Ectodermal cell (in vitro differentiated cells): ENCODE data around the gene FDX1. TPM values are rescaled to one million over a fixed set of nuclear protein-coding genes. Genes with fewer than 3 reads are reported as not detected.
"Not testable (repeated sequence)": the region's sequence is repeated elsewhere in the genome, so short reads cannot be mapped to it uniquely, and the experiment has no call there.

Experiments
- H3K27ac ChIP-seq: 2 replicates; pipeline ENCODE4 v1.7.0; 2013; ENCODE audit warnings: mild to moderate bottlenecking, low read depth, low read length; ENCODE audit not compliant: insufficient read depth, poor library complexity, severe bottlenecking
- H3K27me3 ChIP-seq: 2 replicates; pipeline ENCODE4 v1.7.0; 2013; ENCODE audit warnings: mild to moderate bottlenecking, low read length; ENCODE audit not compliant: insufficient read depth, control insufficient read depth, poor library complexity, severe bottlenecking
- H3K36me3 ChIP-seq: one replicate; pipeline ENCODE4 v1.7.0; 2013; ENCODE audit warnings: low read length; ENCODE audit not compliant: control insufficient read depth, insufficient read depth
- H3K4me1 ChIP-seq: one replicate; pipeline ENCODE4 v1.7.0; 2013; ENCODE audit warnings: low read length; ENCODE audit not compliant: control insufficient read depth, insufficient read depth
- H3K4me3 ChIP-seq: 2 replicates; pipeline ENCODE4 v1.7.0; 2013; ENCODE audit warnings: low read depth, low read length, control low read depth; ENCODE audit not compliant: insufficient read depth
- H3K9me3 ChIP-seq: 2 replicates; pipeline ENCODE4 v1.7.0; 2013; ENCODE audit warnings: mild to moderate bottlenecking, low read length, moderate library complexity; ENCODE audit not compliant: control insufficient read depth
- WGBS, 2 experiments: methylation state at CpG; one replicate each; pipeline ENCODE4 v1.1.7; 2013; ENCODE audit warnings: missing lambda C conversion rate in 2 of 2; 5-methylcytosine and 5-hydroxymethylcytosine counted together
- polyA plus RNA-seq, 4 experiments: library from polyadenylated mRNA; stranded (reverse); fragments of 50-300 nt; gene quantifications; one replicate each; pipeline ENCODE4 v1.2.3, GENCODE V29; 2013

FDX1 gene
- polyA plus RNA-seq (2013, experiment 1 of 4), result 9.9 TPM
- 9.9 TPM for polyA plus RNA-seq (2013, experiment 2 of 4)
- polyA plus RNA-seq (2013, experiment 3 of 4), result 8.5 TPM
- polyA plus RNA-seq (2013, experiment 4 of 4), result 9.2 TPM

GRCh38 chr11:110429731-110430266 is at the start of gene FDX1:
FDX1 (plus strand) TSS chr11:110429948; CDS start chr11:110430121, 173 bp downstream.
- 0% methylated on average over 65 of the region's 65 CpGs for WGBS, 2 experiments
- H3K36me3 ChIP-seq, result no peaks in the 10 kb centered on the region
- H3K27me3 ChIP-seq, result peaks cover 12% of the 10 kb centered on the region
- peak within 1 kb of the TSS; percentile 59 for H3K27ac ChIP-seq
- H3K4me3 ChIP-seq, result peak within 1 kb of the TSS; percentile 60
- H3K4me1 ChIP-seq, result peaks cover 7% of the 10 kb centered on the region
- H3K9me3 ChIP-seq, result no peaks in the 10 kb centered on the region

- no peaks in the 10 kb centered on the region for H3K9me3 ChIP-seq
- no peak overlapping the region for H3K4me3 ChIP-seq
- H3K4me1 ChIP-seq, result no peaks in the 10 kb centered on the region
- H3K27me3 ChIP-seq, result no peaks in the 10 kb centered on the region
- no peaks in the 10 kb centered on the region for H3K36me3 ChIP-seq
- 92% methylated on average over 3 of the region's 4 CpGs for WGBS, 2 experiments
- no peak overlapping the region for H3K27ac ChIP-seq
These were observed 48.7 kb upstream of the FDX1 start for GRCh38 chr11:110380836-110381622.

GRCh38 chr11:110388231-110388630 is 41.5 kb upstream of the FDX1 start:
- H3K27ac ChIP-seq, H3K27me3 ChIP-seq, H3K9me3 ChIP-seq, H3K36me3 ChIP-seq, H3K4me3 ChIP-seq, H3K4me1 ChIP-seq: not testable (repeated sequence)
- 86 to 89% methylated on average over 9 of the region's 9 CpGs for WGBS, 2 experiments

- no peaks in the 10 kb centered on the region for H3K9me3 ChIP-seq
- WGBS, 2 experiments, result 65 to 80% methylated on average over 2 to 4 of the region's 4 CpGs
- no peaks in the 10 kb centered on the region for H3K4me1 ChIP-seq
- no peaks in the 10 kb centered on the region for H3K27me3 ChIP-seq
- H3K4me3 ChIP-seq, result no peak overlapping the region
- no peak overlapping the region for H3K27ac ChIP-seq
- H3K36me3 ChIP-seq, result no peaks in the 10 kb centered on the region
These were observed 39.8 kb upstream of the FDX1 start for GRCh38 chr11:110389965-110390364.

GRCh38 chr11:110392056-110392455 is 37.7 kb upstream of the FDX1 start:
- no peaks in the 10 kb centered on the region for H3K36me3 ChIP-seq
- WGBS, 2 experiments, result 83 to 87% methylated on average over 3 of the region's 3 CpGs

GRCh38 chr11:110397668-110398286 is 32.0 kb upstream of the FDX1 start:
- H3K4me3 ChIP-seq, H3K36me3 ChIP-seq, H3K27ac ChIP-seq, H3K4me1 ChIP-seq, H3K9me3 ChIP-seq, H3K27me3 ChIP-seq: not testable (repeated sequence)
- WGBS, 2 experiments, result 86 to 87% methylated on average over 8 of the region's 8 CpGs

More at GRCh38 chr11:110392056-110392455, 37.7 kb upstream of the FDX1 start:
- Histone ChIP-seq H3K9me3 (no peaks in the 10 kb centered on the region), H3K27me3 (no peaks in the 10 kb centered on the region), H3K27ac (no peak overlapping the region), H3K4me1 (no peaks in the 10 kb centered on the region), H3K4me3 (no peak overlapping the region)

GRCh38 chr11:110403585-110403984 is 26.2 kb upstream of the FDX1 start:
- H3K27me3 ChIP-seq, H3K9me3 ChIP-seq: not testable (repeated sequence)
- 97 to 98% methylated on average over 5 of the region's 5 CpGs for WGBS, 2 experiments

GRCh38 chr11:110405636-110406035 is 24.1 kb upstream of the FDX1 start:
- not testable (repeated sequence) for H3K9me3 ChIP-seq, H3K36me3 ChIP-seq
- 85 to 86% methylated on average over 4 of the region's 4 CpGs for WGBS, 2 experiments

More at GRCh38 chr11:110403585-110403984, 26.2 kb upstream of the FDX1 start:
- H3K4me1 ChIP-seq, H3K36me3 ChIP-seq, H3K4me3 ChIP-seq, H3K27ac ChIP-seq: not testable (repeated sequence)

GRCh38 chr11:110407315-110407714 is 22.4 kb upstream of the FDX1 start:
- Histone ChIP-seq H3K27ac (no peak overlapping the region), H3K36me3 (no peaks in the 10 kb centered on the region), H3K4me3 (no peak overlapping the region), H3K9me3 (no peaks in the 10 kb centered on the region), H3K27me3 (no peaks in the 10 kb centered on the region), H3K4me1 (no peaks in the 10 kb centered on the region)
- WGBS, 2 experiments, result 88 to 93% methylated on average over 4 of the region's 5 CpGs

More at GRCh38 chr11:110405636-110406035, 24.1 kb upstream of the FDX1 start:
- H3K27me3 ChIP-seq, H3K4me3 ChIP-seq, H3K27ac ChIP-seq, H3K4me1 ChIP-seq: not testable (repeated sequence)

- Histone ChIP-seq H3K27me3 (no peaks in the 10 kb centered on the region), H3K4me3 (no peak overlapping the region), H3K9me3 (no peaks in the 10 kb centered on the region), H3K4me1 (no peaks in the 10 kb centered on the region), H3K36me3 (no peaks in the 10 kb centered on the region), H3K27ac (no peak overlapping the region)
- 87% methylated on average over 3 of the region's 3 CpGs for whole genome bisulfite sequencing, 2 experiments
These were observed 20.6 kb upstream of the FDX1 start for GRCh38 chr11:110409174-110409573.
